GM19099 (cell line): ENCODE measurements around the gene ICE1.

Experiments
- POLR2A ChIP-seq: IDR thresholded peaks from 3 replicates; pipeline ENCODE4 v1.6.1; 2011; ENCODE audit warnings: low read depth; ENCODE audit not compliant: insufficient read length; ENCODE audit errors: extremely low read depth

ICE1 gene

DNA sequence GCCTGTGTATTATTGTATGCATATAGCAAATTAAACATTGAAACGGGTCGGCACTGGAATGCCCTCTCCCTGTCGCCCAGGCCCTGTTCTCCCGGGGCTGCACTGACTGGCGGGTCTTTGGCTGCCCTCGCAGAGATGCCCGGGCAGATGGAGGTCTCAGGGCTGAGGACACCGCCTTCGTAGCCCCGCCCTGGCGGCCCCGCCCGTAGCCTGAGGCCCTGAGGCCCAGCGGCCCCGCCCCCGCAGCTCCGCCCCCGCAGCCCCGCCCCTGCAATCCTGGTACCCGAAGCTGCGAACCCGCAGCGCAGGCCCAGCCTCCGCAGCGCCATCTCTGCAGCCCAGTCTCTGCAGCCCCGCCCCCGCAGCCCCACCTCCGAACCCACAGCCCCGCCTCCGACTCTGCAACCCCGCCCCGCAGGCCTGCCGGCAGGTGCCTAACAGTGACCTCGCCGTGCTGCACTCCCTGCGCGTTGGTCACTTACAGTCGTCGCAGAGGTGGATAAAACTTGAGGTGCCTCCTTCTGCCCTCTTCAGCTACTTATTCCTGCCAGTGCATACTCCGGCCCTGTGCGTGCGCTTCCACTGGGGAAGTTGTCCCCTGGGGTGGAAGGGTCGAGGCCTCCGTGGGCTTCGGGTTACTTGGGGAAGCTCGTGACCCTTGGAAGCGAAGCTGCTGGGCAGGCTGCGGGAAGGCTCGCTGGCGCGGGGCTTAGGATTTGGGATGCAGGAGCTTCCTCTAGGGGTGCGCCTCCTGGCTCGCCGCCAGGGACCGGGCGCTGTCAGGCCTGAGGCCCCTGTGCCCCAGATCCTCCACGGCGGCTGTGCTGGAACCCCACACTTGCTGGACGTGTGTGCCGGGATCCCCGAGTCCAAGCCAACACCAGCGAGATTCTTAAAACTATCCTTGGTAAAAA lies 72.3 kb downstream of the ICE1 start:
- TF ChIP-seq POLR2A: no peak

DNA sequence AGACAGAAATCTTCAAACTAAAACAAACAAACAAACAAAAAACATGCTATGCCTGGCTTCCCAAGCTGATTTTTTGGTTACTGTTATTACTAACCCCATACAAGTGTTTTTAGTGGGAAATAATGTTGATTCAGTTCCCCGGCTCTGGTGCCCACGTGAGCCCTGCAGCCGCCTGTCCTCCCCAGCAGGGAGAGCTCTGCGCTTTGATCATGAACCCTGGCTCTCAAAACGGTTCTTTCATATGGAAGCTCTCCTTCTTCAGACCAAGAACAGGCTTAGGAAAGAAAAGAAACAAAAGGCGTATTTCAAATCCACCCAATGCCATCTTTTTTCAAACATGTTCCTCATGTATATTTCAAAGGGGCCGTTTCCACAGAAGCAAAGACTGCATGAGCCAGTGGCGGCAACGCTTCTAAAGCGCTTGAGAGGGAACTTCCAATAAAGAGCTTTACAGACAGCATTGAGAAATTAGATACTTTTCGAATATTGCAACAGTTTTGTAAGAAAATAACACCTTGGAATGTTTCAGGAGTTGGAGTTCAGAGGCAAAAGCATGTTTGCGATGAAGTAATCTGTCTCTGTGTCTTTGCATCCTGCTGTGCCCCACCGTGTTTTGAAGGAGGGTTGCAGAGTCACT lies 74.8 kb downstream of the ICE1 start:
- TF ChIP-seq POLR2A: no peak

DNA sequence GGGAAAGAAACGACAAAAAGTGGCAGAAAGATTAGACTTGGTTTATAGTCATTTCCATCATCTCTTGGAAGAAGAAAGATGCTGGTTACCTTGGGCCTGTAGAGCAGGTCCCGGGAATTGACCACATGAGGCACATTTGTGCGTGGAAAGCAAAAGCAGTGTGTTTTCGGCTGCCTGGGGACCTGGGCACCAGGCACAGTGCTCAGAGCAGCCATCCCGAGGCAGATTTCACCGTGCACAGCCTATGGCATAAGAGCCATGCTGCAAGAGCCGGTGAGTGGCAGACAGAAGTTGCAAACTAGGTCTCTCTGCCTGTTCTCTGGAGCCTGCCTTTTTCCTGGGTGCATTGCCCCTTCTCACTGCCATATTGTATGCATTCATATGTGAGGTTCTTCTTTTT lies 77.0 kb downstream of the ICE1 start:
- no peak for TF ChIP-seq POLR2A

DNA sequence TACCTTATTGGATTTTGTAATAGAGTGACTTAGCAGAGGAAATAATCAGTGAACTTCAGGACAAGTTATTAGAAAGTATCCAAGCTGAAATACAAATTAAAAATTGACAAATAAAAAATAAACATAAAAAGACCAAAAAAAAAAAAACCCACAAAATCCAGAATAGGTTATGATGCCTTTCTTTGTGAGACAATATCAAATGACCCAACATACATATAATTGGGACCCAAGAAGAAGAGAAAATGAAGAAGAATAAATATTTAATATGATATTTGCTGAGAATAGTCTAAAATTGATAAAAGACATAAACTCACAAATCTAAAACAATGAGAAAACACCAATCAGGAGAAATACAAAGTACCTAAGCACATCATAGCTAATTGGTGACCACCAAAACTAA lies 81.8 kb downstream of the ICE1 start:
- TF ChIP-seq POLR2A: no peak

DNA sequence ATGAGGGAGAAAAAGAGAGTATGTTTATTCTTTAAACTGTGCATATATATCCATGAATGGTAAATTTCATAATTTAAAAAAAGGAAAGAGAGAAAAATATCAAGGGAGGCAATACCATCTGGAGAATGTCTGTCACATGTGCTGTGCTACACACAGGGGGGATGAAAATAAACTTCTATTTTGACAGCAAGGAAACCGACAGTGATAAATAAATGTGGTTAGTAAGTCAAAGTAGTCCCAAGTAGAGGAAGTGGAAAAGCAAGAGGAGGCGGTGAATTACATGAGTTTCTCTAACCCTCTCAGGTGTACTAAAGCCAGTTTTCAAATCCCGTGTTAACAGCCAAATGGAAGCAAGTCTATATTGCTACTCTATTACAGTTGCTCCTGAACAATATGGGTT lies 83.3 kb downstream of the ICE1 start:
- no peak for TF ChIP-seq POLR2A

DNA sequence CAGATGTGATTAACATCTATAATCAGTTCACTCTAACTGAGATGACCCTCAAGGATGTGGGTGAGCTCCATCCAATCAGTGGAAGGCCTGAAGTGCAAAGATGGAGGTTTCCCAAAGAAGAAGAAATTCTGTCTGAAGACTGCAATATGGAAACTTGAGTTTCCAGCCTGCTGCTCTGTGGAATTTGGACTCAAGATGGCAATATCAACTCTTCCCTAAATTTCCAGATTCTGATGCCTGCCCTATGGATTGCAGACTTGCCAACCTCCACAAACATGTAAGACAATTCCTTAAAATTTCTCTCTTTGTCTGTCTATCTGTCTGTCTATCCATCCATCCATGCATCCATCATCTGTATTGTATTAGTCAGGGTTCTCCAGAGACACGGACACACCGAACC lies 85.9 kb downstream of the ICE1 start:
- no peak for TF ChIP-seq POLR2A

DNA sequence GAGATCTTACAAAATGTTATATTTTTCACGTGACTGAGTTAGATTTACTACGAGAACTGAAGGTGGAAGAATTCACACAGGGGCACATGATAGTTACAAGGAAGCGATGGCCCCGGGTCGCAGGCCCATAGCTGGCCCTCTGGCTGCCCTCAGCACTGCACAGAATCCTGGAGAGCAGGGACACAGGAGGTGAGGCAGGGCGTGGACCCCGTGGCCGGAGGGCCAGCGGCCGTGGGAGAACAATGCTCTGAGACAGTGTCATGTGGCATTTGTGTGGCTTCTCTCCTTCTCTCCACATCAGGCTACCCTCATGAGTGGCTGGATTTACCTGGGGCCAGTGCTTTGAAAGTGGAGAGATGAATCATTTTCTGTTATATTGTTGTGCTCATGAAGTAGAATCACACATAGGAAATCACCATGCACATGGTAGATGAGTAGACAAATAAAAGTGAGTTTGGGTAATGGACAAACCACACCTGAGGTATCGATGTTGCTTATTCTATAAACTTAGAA lies 89.5 kb downstream of the ICE1 start:
- TF ChIP-seq POLR2A: no peak

DNA sequence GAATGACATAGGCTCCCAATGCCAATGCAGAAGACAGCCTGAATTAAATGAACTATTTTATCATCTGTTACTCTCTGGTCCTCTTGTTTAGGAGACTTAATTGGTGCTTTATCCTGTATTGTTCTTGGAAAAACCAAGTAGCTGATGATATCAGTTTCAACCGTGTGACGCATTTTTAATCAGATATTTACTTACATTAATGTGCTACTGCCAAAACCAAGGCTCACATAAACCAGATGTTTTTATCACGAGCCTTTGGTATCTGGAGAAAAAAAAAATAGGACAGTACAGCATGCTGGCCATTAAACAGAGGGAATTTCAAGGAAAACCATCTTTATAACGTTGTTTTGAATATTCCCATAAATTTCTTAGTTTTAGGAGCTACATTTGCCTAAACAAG lies 90.1 kb downstream of the ICE1 start:
- TF ChIP-seq POLR2A: no peak

DNA sequence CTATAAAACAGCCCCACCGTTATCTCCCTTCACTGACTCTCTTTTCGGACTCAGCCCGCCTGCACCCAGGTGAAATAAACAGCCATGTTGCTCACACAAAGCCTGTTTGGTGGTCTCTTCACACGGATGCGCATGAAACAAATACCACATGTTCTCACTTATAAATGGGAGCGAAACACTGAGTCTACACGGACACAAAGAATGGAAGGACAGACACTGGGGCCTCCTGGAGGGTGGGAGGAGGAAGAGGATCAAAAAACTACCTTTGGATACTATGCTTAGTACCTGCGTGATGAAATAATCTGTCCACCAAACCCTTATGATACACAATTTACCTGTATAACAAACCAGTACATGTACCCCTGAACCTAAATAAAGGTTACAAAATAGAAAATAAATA lies 98.6 kb downstream of the ICE1 start:
- no peak for TF ChIP-seq POLR2A

DNA sequence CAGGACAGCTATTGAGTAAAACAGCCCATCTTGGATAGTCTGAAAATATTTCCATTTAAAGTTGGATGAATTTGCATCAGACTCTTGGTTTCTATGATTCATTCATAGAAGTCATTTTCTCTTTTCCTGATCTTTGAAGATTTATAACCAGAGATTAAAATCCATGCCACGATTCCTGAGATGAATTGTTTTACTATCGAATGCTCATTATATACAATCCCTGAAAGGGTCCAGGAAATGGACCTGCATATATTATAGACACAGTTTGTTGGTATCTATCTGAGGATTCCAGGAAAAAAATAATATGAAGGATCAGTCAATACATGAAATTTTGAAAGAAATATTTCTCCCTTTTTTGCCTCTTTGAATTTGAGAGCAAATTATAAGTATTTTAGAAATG lies 99.0 kb downstream of the ICE1 start:
- TF ChIP-seq POLR2A: no peak

DNA sequence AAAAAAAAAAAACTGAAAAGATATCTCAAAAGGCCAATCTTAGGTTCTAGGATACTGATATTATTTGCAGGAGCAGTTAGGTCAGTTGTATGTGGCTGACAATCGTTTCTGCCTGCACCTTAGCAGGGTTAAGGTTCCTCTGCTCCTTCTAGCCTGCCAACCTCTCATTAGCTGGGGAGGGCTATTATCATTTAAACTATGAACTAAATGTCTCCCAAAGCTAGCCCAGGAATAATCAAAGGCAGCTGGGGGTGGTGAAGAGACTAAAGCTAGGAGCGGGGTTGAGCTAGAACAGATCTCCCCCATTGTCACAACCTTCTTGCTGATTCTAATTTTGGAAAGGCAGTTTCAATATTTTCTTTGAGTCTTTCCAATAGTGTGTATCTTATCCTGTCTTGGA lies 99.9 kb downstream of the ICE1 start:
- no peak for TF ChIP-seq POLR2A

DNA sequence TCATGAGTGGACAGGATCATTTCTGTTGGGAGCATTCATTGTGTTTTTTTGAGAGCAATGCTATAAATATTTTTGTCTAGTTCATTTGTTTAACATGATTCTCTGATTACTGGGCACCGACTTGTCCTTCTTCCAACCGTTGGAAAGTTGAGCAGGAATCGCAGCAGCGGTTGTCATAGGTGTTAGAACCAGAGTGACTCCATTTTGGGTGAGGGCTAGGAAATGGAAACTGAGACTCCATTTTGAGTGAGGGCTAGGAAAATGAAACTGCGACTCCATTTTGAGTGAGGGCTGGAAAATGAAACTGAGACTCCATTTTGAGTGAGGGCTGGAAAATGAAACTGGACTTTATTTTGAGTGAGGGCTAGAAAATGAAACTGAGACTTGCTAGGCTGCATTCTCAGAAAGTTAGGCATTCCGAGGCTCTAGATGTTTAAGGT lies 100.6 kb downstream of the ICE1 start:
- TF ChIP-seq POLR2A: no peak

DNA sequence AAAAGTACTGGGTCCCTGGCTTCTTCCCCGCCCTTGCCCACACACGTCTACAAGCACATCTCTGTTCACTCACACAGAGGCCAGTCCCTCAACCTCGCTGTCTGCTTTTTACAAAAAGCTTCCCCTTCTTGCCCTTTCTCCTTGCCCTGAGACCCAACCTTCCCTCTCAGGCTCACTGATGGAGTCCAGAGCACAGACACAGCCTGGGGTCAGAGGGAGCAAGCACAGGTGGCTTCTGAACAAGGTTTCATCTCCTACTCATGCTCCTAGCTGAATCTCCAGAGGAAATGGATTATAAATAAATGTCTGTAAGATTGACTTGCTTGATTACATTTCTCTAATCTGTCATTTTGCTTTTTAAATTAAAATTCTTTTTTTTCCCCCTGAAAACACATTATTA lies 101.8 kb downstream of the ICE1 start:
- TF ChIP-seq POLR2A: no peak

DNA sequence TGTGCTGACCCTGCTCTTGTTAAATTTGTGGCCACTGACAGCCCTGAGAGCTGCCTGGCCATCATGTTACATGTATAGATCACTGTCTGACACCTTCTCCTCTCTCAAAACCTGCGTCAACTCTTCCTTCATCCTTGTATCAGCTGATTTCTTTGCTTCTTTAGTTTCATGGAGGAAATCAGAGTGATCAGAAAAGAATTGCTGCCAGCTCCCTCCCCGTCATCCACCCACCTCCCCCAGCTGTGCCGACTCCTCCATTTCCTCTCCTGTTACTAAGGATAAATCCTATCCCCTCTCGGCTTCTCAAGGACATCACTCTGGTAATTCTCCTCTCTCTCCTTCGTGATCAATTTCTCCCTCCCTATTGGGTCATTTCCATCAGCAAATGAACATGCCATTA lies 108.9 kb downstream of the ICE1 start:
- TF ChIP-seq POLR2A: no peak

DNA sequence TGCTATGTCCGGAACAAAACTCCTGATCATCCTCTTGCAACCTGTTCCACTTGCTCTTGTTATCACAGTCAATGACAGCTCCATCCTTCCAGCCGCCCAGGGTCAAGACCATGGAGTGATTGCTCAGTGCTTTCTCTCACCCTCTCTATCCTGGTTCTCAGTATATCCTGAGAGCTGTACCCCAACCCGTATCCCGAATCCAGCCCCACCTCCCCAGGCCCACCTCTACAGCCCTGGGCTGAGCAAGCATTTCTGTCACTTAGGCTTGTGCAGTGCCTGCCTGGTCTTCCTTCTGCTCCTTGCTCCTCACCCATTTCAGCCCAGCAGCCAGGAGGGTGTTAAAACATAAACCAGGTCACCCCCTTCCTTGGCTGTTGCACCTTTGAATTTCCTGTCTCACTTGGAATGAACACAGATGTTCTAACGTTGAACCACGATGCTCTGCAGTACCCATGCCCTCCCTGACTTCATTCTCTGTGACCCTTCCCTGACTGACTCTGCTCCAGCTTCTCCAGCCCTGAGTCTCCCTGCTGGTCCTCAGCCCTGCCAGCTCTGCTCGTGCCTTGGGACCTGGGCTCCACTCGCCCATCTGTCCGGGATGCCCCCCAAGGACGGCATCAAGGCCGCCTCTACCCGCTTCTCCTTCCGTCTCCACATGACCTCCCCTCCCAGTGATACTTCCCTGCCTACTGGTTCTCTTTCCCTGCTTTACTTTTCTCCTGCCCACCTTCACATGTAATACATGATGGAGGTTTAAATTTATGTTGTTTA lies 110.0 kb downstream of the ICE1 start:
- TF ChIP-seq POLR2A: no peak
